Breast epithelium (tissue), 4 donors: ENCODE results near the gene COL4A2. TPM values are rescaled to one million over a fixed set of nuclear protein-coding genes. Genes with fewer than 3 reads are reported as not detected.
A peak's percentile ranks its signal among the peaks of the same experiment; 100 is the strongest.

Experiments
- DNase-seq, 2 donors: peaks; one replicate each; pipeline ENCODE4 v3.0.0-alpha.2; 2019; ENCODE audit warnings: low spot score in 2 of 2
- H3K27ac ChIP-seq, 2 donors: fragments of 200-600 bp; sonication (generic) in 1 of 2; one replicate each; pipeline ENCODE4 v1.5.1; 2016 to 2019; ENCODE audit warnings: mild to moderate bottlenecking in 1 of 2
- H3K27me3 ChIP-seq, 2 donors: fragments of 200-600 bp; sonication (generic) in 1 of 2; one replicate each; pipeline versions ENCODE4 v1.5.1 to v1.6.0; 2017 to 2019; ENCODE audit warnings: control low read depth in 1 of 2, mild to moderate bottlenecking in 1 of 2
- H3K36me3 ChIP-seq: fragments of 200-600 bp; one replicate; pipeline ENCODE4 v1.5.1; 2019
- H3K4me1 ChIP-seq, 2 donors: fragments of 200-600 bp; sonication (generic); one replicate each; pipeline ENCODE4 v1.5.1; 2016 to 2019; ENCODE audit warnings: control low read depth in 1 of 2
- H3K4me3 ChIP-seq, 3 donors: fragments of 200-600 bp; sonication (generic); 1 replicate in 2 of 3; 2 replicates in 1 of 3; pipeline ENCODE4 v1.5.1; 2016 to 2019; ENCODE audit warnings: mild to moderate bottlenecking in 3 of 3, moderate library complexity in 2 of 3
- H3K9me3 ChIP-seq, 2 donors: fragments of 200-600 bp; sonication (generic) in 1 of 2; one replicate each; pipeline ENCODE4 v1.5.1; 2016 to 2019; ENCODE audit warnings: control low read depth in 1 of 2
- CTCF ChIP-seq, 3 donors: fragments of 450-650 bp; IDR thresholded peaks; one replicate each; pipeline ENCODE4 v1.5.1; 2016 to 2017; ENCODE audit warnings: antibody characterized with exemption in 3 of 3, mild to moderate bottlenecking in 3 of 3, moderate library complexity in 3 of 3
- POLR2A ChIP-seq: fragments of 450-650 bp; IDR thresholded peaks from one replicate; pipeline ENCODE4 v1.6.1; 2016; ENCODE audit warnings: antibody characterized with exemption, mild to moderate bottlenecking, moderate library complexity
- POLR2AphosphoS5 ChIP-seq, 3 donors: sonication (generic); formaldehyde crosslinking; IDR thresholded peaks; one replicate each; pipeline ENCODE4 v1.6.1; 2017; ENCODE audit warnings: antibody characterized with exemption in 3 of 3
- intact Hi-C: fragments of 100-400 bp; cut with DNase I; formaldehyde crosslinking; loops from one replicate; pipeline ENCODE4 v1.15.1; 2023; ENCODE audit warnings: low total_unique reads
- total RNA-seq, 3 donors: library from RNA; depleted of rRNA; stranded (reverse); fragments of >200 nt; gene quantifications; one replicate each; pipeline ENCODE4 v1.1.0, GENCODE V29; 2016

Gene COL4A2
- total RNA-seq, 3 donors from 2014 or later, result 107 to 841 (median 307) TPM

- Histone ChIP-seq H3K4me3 (no peak overlapping the region), H3K4me1 (no peaks in the 10 kb centered on the region), H3K36me3 (no peaks in the 10 kb centered on the region), H3K9me3 (no peaks in the 10 kb centered on the region), H3K27ac (peak overlapping the region; percentile 86 to 89), H3K27me3 (no peaks in the 10 kb centered on the region)
- TF ChIP-seq POLR2A (no peak), POLR2AphosphoS5 (IDR thresholded peaks at IDR 0.05) (no peak), CTCF (IDR thresholded peaks at IDR 0.05) (no peak)
- intact Hi-C loops, result loop anchor here (10.0 kb wide), 1 partner anchor 185 kb away; no protein-coding TSS in a partner anchor
- DNase-seq, result no peak
Observed at GRCh38 chr13:110410000-110410399, 102.9 kb downstream of the COL4A2 start.

- DNase-seq, result peak in 1 of 2 donors; percentile 15
- Histone ChIP-seq H3K36me3 (no peaks in the 10 kb centered on the region), H3K4me1 (peaks cover 0 to 5% of the 10 kb centered on the region in 2 donors), H3K9me3 (no peaks in the 10 kb centered on the region), H3K27me3 (no peaks in the 10 kb centered on the region), H3K4me3 (no peak overlapping the region), H3K27ac (peak overlapping the region; percentile 86 to 89)
- no peak for TF ChIP-seq POLR2A
- intact Hi-C loops, result loop anchor here (10.0 kb wide), 1 partner anchor 186 kb away; no protein-coding TSS in a partner anchor
Observed at GRCh38 chr13:110410936-110411687, 104.0 kb downstream of the COL4A2 start.

- H3K27ac ChIP-seq, result peak overlapping the region; percentile 86 to 89
- H3K4me3 ChIP-seq, result no peak overlapping the region
- H3K36me3 ChIP-seq, result no peaks in the 10 kb centered on the region
- H3K4me1 ChIP-seq, result peaks cover 0 to 7% of the 10 kb centered on the region in 2 donors
- intact Hi-C loops, result loop anchor here (10.0 kb wide), 1 partner anchor 187 kb away; no protein-coding TSS in a partner anchor
- no peak for DNase-seq
- no peaks in the 10 kb centered on the region for H3K27me3 ChIP-seq
- no peak for TF ChIP-seq POLR2A
- no peak for TF ChIP-seq POLR2AphosphoS5 (IDR thresholded peaks at IDR 0.05)
- no peak for TF ChIP-seq CTCF (IDR thresholded peaks at IDR 0.05)
- H3K9me3 ChIP-seq, result no peaks in the 10 kb centered on the region
Observed at GRCh38 chr13:110411688-110412059, 104.6 kb downstream of the COL4A2 start.

- no peaks in the 10 kb centered on the region for H3K27me3 ChIP-seq
- peak overlapping the region; percentile 86 to 89 for H3K27ac ChIP-seq
- peak; percentile 86 to 91 for DNase-seq
- peak; percentile 96 to 97 (median 96) for TF ChIP-seq CTCF (IDR thresholded peaks at IDR 0.05)
- TF ChIP-seq POLR2AphosphoS5 (IDR thresholded peaks at IDR 0.05), result peak; percentile 87 to 97 (median 97)
- no peak for TF ChIP-seq POLR2A
- no peak overlapping the region for H3K4me3 ChIP-seq
- no peaks in the 10 kb centered on the region for H3K9me3 ChIP-seq
- H3K4me1 ChIP-seq, result peaks cover 0 to 7% of the 10 kb centered on the region in 2 donors
- no peaks in the 10 kb centered on the region for H3K36me3 ChIP-seq
- intact Hi-C loops, result loop anchor here (10.0 kb wide), 1 partner anchor 188 kb away; no protein-coding TSS in a partner anchor
Observed at GRCh38 chr13:110412132-110412914, 105.2 kb downstream of the COL4A2 start.

- H3K27ac ChIP-seq, result peak overlapping the region; percentile 86 to 89
- TF ChIP-seq POLR2A (no peak), POLR2AphosphoS5 (IDR thresholded peaks at IDR 0.05) (no peak), CTCF (IDR thresholded peaks at IDR 0.05) (no peak)
- intact Hi-C loops, result loop anchor here (10.0 kb wide), 1 partner anchor 188 kb away; no protein-coding TSS in a partner anchor
- no peaks in the 10 kb centered on the region for H3K36me3 ChIP-seq
- peak in 1 of 2 donors; percentile 16 for DNase-seq
- no peaks in the 10 kb centered on the region for H3K9me3 ChIP-seq
- no peak overlapping the region for H3K4me3 ChIP-seq
- H3K27me3 ChIP-seq, result no peaks in the 10 kb centered on the region
- peaks cover 0 to 7% of the 10 kb centered on the region in 2 donors for H3K4me1 ChIP-seq
Observed at GRCh38 chr13:110413016-110413675, 106.1 kb downstream of the COL4A2 start.
